ENCODE measurements around the gene ACTRT2.

DNA sequence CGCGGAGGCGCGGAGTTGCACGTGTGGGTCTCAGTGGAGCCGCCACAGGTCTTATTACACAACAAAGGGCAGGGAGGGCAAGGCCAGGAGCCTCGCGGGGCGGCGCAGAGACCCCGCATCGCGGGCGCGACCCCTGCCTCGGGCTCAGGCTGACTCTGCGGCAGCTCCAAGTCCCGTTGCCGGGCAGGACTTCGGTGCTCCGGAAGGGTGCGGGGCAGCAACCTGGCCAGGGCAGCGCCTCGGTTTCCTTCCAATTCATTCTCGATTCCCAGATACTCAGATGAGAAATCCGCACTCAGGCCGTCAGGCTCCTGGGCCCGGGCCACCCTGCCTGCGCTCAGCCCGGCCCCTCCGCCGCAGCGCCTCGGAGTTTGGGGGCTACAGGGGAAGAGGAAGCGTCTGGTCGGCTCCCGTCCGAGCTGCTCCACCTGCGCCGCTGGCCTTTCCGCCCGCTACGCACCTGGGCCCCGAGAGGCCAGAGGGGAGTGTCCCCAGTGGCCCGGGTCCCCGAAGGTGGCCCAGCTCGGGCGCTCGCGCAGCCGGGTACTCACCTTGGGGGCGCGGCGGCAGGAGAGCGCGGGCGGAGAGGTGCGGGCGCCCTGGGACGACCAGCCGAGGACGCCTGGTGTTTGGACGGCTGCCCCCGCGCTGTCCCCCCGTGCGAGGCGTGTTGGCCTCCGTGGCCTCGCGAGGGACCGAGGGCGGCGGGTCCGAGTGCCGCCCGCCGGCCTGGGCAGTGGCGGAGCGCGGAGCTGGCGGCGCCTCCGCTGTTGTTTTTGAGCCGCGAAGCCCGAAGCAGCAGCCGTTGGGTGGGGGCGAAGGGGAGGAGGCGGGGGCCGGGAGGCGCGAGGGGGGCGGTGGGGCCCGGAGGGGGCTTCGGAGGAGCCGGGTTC is 46.6 kb downstream of the ACTRT2 start:
- TF ChIP-seq YY1 (IDR thresholded peaks at IDR 0.05; ENCODE audit: insufficient read depth, insufficient read length) (no peak), ZNF274 (IDR thresholded peaks at IDR 0.05; ENCODE audit: low read depth, low read length) (no peak), SUZ12 (IDR thresholded peaks at IDR 0.05; ENCODE audit: extremely low read depth, insufficient read depth, insufficient read length) (no peak)

All from NT2/D1 (cell line).